Measurements from ENCODE around the gene SLC9A9. TPM values are rescaled to one million over a fixed set of nuclear protein-coding genes. Genes with fewer than 3 reads are reported as not detected.

SLC9A9 gene
- total RNA-seq, 4 donors from 2014 or later, result 13.4 to 15.0 (median 14.4) TPM

GRCh38 chr3:143750841-143751240, 97.4 kb downstream of the SLC9A9 start:
- intact Hi-C loops (cut with DNase I), result no loop called here
- no peak overlapping the region for H3K4me3 ChIP-seq
- no peaks in the 10 kb centered on the region for H3K36me3 ChIP-seq
- no peak overlapping the region for H3K27ac ChIP-seq (replicated peaks in 1 of 4)
- H3K4me1 ChIP-seq, result peaks cover 0 to 6% (median 3%) of the 10 kb centered on the region in 4 donors
- no peaks in the 10 kb centered on the region for H3K9me3 ChIP-seq
- DNase-seq (ENCODE audit: extremely low spot score), result no peak
- no peak for TF ChIP-seq POLR2A (IDR thresholded peaks at IDR 0.05; ENCODE audit: low read depth)
- no peak for TF ChIP-seq POLR2AphosphoS5 (IDR thresholded peaks at IDR 0.05)
- no peak for TF ChIP-seq EP300 (IDR thresholded peaks at IDR 0.05)
- no peak for TF ChIP-seq CTCF (IDR thresholded peaks at IDR 0.05)
- no peaks in the 10 kb centered on the region for H3K27me3 ChIP-seq
- WGBS, result 95% methylated on average over 2 of the region's 2 CpGs

- DNase-seq (ENCODE audit: extremely low spot score), result no peak
- TF ChIP-seq EP300 (IDR thresholded peaks at IDR 0.05) (no peak), POLR2A (IDR thresholded peaks at IDR 0.05; ENCODE audit: low read depth) (no peak), CTCF (IDR thresholded peaks at IDR 0.05) (no peak), POLR2AphosphoS5 (IDR thresholded peaks at IDR 0.05) (no peak)
- no peaks in the 10 kb centered on the region for H3K36me3 ChIP-seq
- H3K9me3 ChIP-seq, result no peaks in the 10 kb centered on the region
- WGBS, result 86% methylated on average over 5 of the region's 5 CpGs
- no peak overlapping the region for H3K27ac ChIP-seq (replicated peaks in 1 of 4)
- no peaks in the 10 kb centered on the region for H3K27me3 ChIP-seq
- intact Hi-C loops (cut with DNase I), result no loop called here
- no peak overlapping the region for H3K4me3 ChIP-seq
- peaks cover 0 to 6% (median 3%) of the 10 kb centered on the region in 4 donors for H3K4me1 ChIP-seq
Measured at GRCh38 chr3:143749926-143750325, 98.3 kb downstream of the SLC9A9 start.

DNA sequence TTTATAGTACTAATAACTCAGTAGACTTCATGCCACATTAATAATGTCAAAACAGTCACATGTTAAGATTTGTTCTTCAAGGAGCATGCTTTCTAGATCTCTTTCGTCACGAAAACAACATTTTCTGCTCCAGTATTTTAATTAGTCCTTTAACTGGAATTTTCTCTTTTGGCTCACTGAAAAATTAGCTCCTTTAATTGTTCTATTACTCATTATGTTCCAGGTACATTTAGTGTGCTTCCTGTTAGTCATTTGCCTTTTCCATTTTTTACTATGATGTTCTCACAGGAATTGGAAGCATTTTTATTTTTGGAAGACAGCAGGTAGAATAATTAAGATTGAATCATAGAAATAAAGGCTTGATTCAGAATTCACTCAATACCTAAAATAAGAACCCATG, 111.2 kb downstream of the SLC9A9 start:
- Histone ChIP-seq H3K27ac (replicated peaks in 1 of 4) (no peak overlapping the region), H3K4me1 (no peaks in the 10 kb centered on the region), H3K4me3 (no peak overlapping the region), H3K27me3 (no peaks in the 10 kb centered on the region), H3K9me3 (peaks cover 0 to 14% (median 8%) of the 10 kb centered on the region in 4 donors), H3K36me3 (no peaks in the 10 kb centered on the region)
- intact Hi-C loops (cut with DNase I), result no loop called here
- WGBS, result 85% methylated on average over 2 of the region's 2 CpGs
- no peak for DNase-seq (ENCODE audit: extremely low spot score)
- TF ChIP-seq POLR2AphosphoS5 (IDR thresholded peaks at IDR 0.05) (no peak), EP300 (IDR thresholded peaks at IDR 0.05) (no peak), CTCF (IDR thresholded peaks at IDR 0.05) (no peak), POLR2A (IDR thresholded peaks at IDR 0.05; ENCODE audit: low read depth) (no peak)

- no peaks in the 10 kb centered on the region for H3K27me3 ChIP-seq
- no peak for DNase-seq (ENCODE audit: extremely low spot score)
- H3K4me3 ChIP-seq, result no peak overlapping the region
- no peak overlapping the region for H3K27ac ChIP-seq (replicated peaks in 1 of 4)
- 75% methylated on average over 5 of the region's 5 CpGs for WGBS
- TF ChIP-seq EP300 (IDR thresholded peaks at IDR 0.05), result no peak
- TF ChIP-seq POLR2AphosphoS5 (IDR thresholded peaks at IDR 0.05), result no peak
- no peak for TF ChIP-seq POLR2A (IDR thresholded peaks at IDR 0.05; ENCODE audit: low read depth)
- TF ChIP-seq CTCF (IDR thresholded peaks at IDR 0.05), result no peak
- intact Hi-C loops (cut with DNase I), result no loop called here
- H3K9me3 ChIP-seq, result peaks cover 0 to 14% (median 8%) of the 10 kb centered on the region in 4 donors
- no peaks in the 10 kb centered on the region for H3K4me1 ChIP-seq
- H3K36me3 ChIP-seq, result no peaks in the 10 kb centered on the region
Measured at GRCh38 chr3:143736205-143736997, 111.9 kb downstream of the SLC9A9 start.

All from esophagus muscularis mucosa (tissue), 4 donors.